Heart left ventricle (tissue), 13 donors: ENCODE results near the gene PPP1R14B.

Source experiments
- CTCF ChIP-seq, 12 donors: fragments of 200-600 bp; sonication (generic) in 4 of 12; IDR thresholded peaks; one replicate each; pipeline versions ENCODE4 v1.5.0 to v1.8.0; 2018 to 2022; ENCODE audit warnings: antibody characterized with exemption in 12 of 12, mild to moderate bottlenecking in 5 of 12
- POLR2A ChIP-seq, 2 donors: fragments of 450-650 bp; IDR thresholded peaks; one replicate each; pipeline ENCODE4 v1.6.1; 2017; ENCODE audit warnings: antibody characterized with exemption in 2 of 2, mild to moderate bottlenecking in 2 of 2, moderate library complexity in 2 of 2
- donor health status: ischemic (EF 13 %, LVEDD 7.1; RV severe dilation, severe dysfunction).
- donor health status: DM: no; HTN: yes; CAD: no.
- donor health status: DM: no; HTN: no; CAD: no.
- donor health status: ischemic (EF 25% LVEDD 6.9; RV normal size, moderate dysfunction).
- donor health status: ischemic (EF 25% LVEDD 5.7; RV mildly dilated, moderate dysfunction).
- donor health status: ischemic (EF 35%, LVEDD 5.7; RV mildly dilated, moderate dysfunction).
- donor health status: nonischemic (EF 11% LVEDD 7.7; RV severe dilation, severe dysfunction).
- donor health status: DM: yes; HTN: yes; CAD: no.
- donor health status: PGD.
- donor health status: ischemic (EF 29% LVEDD 5.4; RV normal size, mild dysfunction).
- donor health status: nonischemic (EF 23%, LVEDD 6.1; RV moderate dilation, normal function).

GRCh38 chr11:64266339-64266738, 19.6 kb upstream of the PPP1R14B start:
- TF ChIP-seq POLR2A (IDR thresholded peaks at IDR 0.05) (no peak), CTCF (IDR thresholded peaks at IDR 0.05) (no peak)
